ENCODE measurements around the gene NMBR. TPM values are rescaled to one million over a fixed set of nuclear protein-coding genes. Genes with fewer than 3 reads are reported as not detected.
A peak's percentile ranks its signal among the peaks of the same experiment; 100 is the strongest.

NMBR gene
- total RNA-seq, 1 donor from 2014 or later = not detected

DNA sequence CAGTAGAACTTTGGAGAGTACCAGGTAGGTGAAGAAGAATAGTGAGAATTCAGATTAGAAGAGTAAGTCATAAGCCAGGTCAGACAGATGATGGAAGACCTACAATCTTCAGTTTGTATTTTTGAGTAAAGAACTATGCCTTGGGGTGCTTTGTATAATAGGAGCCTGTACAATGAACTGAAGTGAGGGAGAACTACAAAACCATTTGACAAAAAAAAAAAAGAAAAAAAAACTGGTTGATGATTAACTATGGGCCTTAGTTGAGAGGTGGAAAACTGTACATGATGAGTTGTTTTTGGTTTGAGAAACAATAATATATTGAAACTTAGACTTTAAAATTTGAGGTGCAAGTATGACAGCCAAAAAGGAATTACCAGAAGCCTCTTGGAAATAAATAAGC, 25.8 kb upstream of the NMBR start:
- Mint-ChIP-seq H3K27ac (ENCODE audit: unreplicated experiment) (no peak overlapping the region), H3K4me1 (ENCODE audit: unreplicated experiment) (no peaks in the 10 kb centered on the region), H3K27me3 (ENCODE audit: unreplicated experiment) (no peaks in the 10 kb centered on the region), H3K4me3 (ENCODE audit: unreplicated experiment) (no peak overlapping the region), H3K36me3 (ENCODE audit: low read depth, unreplicated experiment) (peaks cover 12% of the 10 kb centered on the region), H3K9me3 (ENCODE audit: unreplicated experiment) (no peaks in the 10 kb centered on the region)
- DNase-seq (ENCODE audit: low spot score) = no peak
- TF ChIP-seq, protein P1, sequence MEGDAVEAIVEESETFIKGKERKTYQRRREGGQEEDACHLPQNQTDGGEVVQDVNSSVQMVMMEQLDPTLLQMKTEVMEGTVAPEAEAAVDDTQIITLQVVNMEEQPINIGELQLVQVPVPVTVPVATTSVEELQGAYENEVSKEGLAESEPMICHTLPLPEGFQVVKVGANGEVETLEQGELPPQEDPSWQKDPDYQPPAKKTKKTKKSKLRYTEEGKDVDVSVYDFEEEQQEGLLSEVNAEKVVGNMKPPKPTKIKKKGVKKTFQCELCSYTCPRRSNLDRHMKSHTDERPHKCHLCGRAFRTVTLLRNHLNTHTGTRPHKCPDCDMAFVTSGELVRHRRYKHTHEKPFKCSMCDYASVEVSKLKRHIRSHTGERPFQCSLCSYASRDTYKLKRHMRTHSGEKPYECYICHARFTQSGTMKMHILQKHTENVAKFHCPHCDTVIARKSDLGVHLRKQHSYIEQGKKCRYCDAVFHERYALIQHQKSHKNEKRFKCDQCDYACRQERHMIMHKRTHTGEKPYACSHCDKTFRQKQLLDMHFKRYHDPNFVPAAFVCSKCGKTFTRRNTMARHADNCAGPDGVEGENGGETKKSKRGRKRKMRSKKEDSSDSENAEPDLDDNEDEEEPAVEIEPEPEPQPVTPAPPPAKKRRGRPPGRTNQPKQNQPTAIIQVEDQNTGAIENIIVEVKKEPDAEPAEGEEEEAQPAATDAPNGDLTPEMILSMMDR (IDR thresholded peaks at IDR 0.05; ENCODE audit: unreplicated experiment) = no peak

DNA sequence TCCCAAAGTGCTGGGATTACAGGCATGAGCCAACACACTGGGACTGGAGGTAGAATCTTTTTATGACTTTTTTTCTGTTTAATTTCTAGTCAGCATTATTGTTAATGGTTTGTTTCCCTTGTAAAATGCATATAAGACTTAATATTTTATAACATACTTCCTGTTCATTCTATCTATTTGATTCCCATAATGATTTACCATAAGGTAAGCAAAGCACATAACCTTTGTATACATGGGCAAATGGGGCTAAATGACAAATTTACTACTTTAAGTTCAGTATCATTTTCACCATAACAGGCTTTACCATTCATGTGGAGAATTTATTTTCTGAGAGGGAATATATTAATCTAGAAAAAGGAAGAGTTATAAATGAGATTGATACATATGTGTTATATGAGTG, 24.4 kb upstream of the NMBR start:
- TF ChIP-seq, protein P1 (IDR thresholded peaks at IDR 0.05; ENCODE audit: unreplicated experiment) = no peak
- H3K9me3 Mint-ChIP-seq (ENCODE audit: unreplicated experiment) = no peaks in the 10 kb centered on the region
- no peaks in the 10 kb centered on the region for H3K27me3 Mint-ChIP-seq (ENCODE audit: unreplicated experiment)
- H3K36me3 Mint-ChIP-seq (ENCODE audit: low read depth, unreplicated experiment) = peaks cover 5% of the 10 kb centered on the region
- no peak overlapping the region for H3K4me3 Mint-ChIP-seq (ENCODE audit: unreplicated experiment)
- DNase-seq (ENCODE audit: low spot score) = no peak
- H3K4me1 Mint-ChIP-seq (ENCODE audit: unreplicated experiment) = no peaks in the 10 kb centered on the region
- no peak overlapping the region for H3K27ac Mint-ChIP-seq (ENCODE audit: unreplicated experiment)

DNA sequence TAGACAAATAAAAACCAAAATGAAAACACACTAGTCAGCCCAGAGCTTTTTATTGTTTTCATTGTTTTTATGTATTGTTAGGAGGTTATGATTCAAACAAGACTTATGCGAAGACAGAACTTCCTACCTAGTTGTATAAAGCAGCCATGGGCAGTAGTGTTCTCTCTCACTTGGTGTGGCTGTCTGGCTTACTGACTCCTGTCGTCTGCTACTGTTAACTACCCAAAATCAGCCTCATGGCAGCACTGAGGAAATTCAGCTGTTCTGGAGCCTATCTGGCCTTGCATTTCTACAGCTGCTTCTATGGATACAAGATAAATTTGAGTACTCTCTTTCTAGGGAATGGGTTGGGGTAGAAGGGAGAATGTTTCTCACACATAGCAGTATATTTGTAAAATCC, 20.6 kb upstream of the NMBR start:
- no peaks in the 10 kb centered on the region for H3K36me3 Mint-ChIP-seq (ENCODE audit: low read depth, unreplicated experiment)
- no peak overlapping the region for H3K27ac Mint-ChIP-seq (ENCODE audit: unreplicated experiment)
- no peaks in the 10 kb centered on the region for H3K9me3 Mint-ChIP-seq (ENCODE audit: unreplicated experiment)
- no peak for DNase-seq (ENCODE audit: low spot score)
- no peak overlapping the region for H3K4me3 Mint-ChIP-seq (ENCODE audit: unreplicated experiment)
- no peaks in the 10 kb centered on the region for H3K27me3 Mint-ChIP-seq (ENCODE audit: unreplicated experiment)
- TF ChIP-seq, protein P1 (IDR thresholded peaks at IDR 0.05; ENCODE audit: unreplicated experiment) = no peak
- H3K4me1 Mint-ChIP-seq (ENCODE audit: unreplicated experiment) = no peaks in the 10 kb centered on the region

DNA sequence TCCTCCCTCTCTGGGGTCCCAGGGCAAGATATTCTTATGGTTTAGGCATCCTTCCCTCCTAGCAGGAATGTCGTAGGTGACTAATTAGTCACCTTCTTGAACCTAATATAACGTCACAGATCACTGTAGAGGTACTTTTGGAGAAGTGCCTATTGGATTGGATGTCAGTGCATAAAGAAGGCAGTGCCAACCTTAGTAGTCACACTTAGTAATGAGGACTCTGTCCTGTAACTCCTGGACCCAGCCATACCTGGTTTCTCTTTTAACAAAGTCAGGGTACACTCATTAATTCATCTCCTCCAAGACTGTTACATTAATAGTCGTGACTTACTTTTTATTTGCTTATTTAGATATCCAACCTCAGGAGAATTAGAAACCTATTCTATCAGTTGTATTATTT, 20.1 kb upstream of the NMBR start:
- H3K36me3 Mint-ChIP-seq (ENCODE audit: low read depth, unreplicated experiment) = no peaks in the 10 kb centered on the region
- H3K9me3 Mint-ChIP-seq (ENCODE audit: unreplicated experiment) = no peaks in the 10 kb centered on the region
- H3K4me1 Mint-ChIP-seq (ENCODE audit: unreplicated experiment) = no peaks in the 10 kb centered on the region
- H3K4me3 Mint-ChIP-seq (ENCODE audit: unreplicated experiment) = no peak overlapping the region
- TF ChIP-seq, protein P1 (IDR thresholded peaks at IDR 0.05; ENCODE audit: unreplicated experiment) = no peak
- H3K27me3 Mint-ChIP-seq (ENCODE audit: unreplicated experiment) = no peaks in the 10 kb centered on the region
- H3K27ac Mint-ChIP-seq (ENCODE audit: unreplicated experiment) = no peak overlapping the region
- no peak for DNase-seq (ENCODE audit: low spot score)

DNA sequence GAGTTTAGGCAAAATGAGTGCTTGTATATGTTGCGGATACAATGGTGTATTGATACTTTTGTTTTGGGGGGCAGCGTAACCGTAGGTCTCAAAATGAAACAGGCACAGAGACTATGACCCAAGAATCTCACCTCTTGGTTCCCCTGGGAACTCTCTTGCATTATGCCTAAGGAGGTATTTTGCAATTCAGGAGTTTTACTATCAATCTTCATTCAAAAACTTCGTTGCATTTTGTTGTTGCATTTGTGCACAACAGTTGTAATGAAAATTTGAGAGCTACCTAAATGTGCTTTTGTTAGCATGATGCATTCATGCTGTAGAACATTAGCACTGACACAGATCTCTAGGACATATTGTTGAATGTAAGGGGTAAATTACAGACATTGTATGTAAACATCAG, 18.3 kb upstream of the NMBR start:
- no peaks in the 10 kb centered on the region for H3K36me3 Mint-ChIP-seq (ENCODE audit: low read depth, unreplicated experiment)
- H3K9me3 Mint-ChIP-seq (ENCODE audit: unreplicated experiment) = no peaks in the 10 kb centered on the region
- no peak overlapping the region for H3K4me3 Mint-ChIP-seq (ENCODE audit: unreplicated experiment)
- TF ChIP-seq, protein P1 (IDR thresholded peaks at IDR 0.05; ENCODE audit: unreplicated experiment) = no peak
- H3K4me1 Mint-ChIP-seq (ENCODE audit: unreplicated experiment) = peaks cover 3% of the 10 kb centered on the region
- DNase-seq (ENCODE audit: low spot score) = no peak
- peak overlapping the region; percentile 44 for H3K27ac Mint-ChIP-seq (ENCODE audit: unreplicated experiment)
- H3K27me3 Mint-ChIP-seq (ENCODE audit: unreplicated experiment) = no peaks in the 10 kb centered on the region

Measured in endothelial cell (in vitro differentiated cells).